ENCODE results near the gene XYLB. TPM values are rescaled to one million over a fixed set of nuclear protein-coding genes. Genes with fewer than 3 reads are reported as not detected.
"Not testable (repeated sequence)": the region's sequence is repeated elsewhere in the genome, so short reads cannot be mapped to it uniquely, and the experiment has no call there.

XYLB gene
- total and polyA plus RNA-seq, 5 donors from 2014 or later, result 0.72 to 5.6 (median 2.1) TPM

- no peaks in the 10 kb centered on the region for H3K36me3 Mint-ChIP-seq
- no peak overlapping the region for H3K4me3 Mint-ChIP-seq
- ATAC-seq (ENCODE audit: low read depth in 2 of 2) (no peak), DNase-seq (no peak)
- Histone ChIP-seq H3K36me3 (ENCODE audit: control insufficient read depth, insufficient read depth, low read length) (no peaks in the 10 kb centered on the region), H3K9me3 (ENCODE audit: control insufficient read depth in 2 of 2, low read length in 2 of 2) (no peaks in the 10 kb centered on the region), H3K4me3 (ENCODE audit: low read depth, low read length) (no peak overlapping the region), H3K27me3 (ENCODE audit: control insufficient read depth, insufficient read depth, low read length) (no peaks in the 10 kb centered on the region), H3K27ac (ENCODE audit: insufficient read depth, low read length, poor library complexity, severe bottlenecking) (no peak overlapping the region), H3K4me1 (ENCODE audit: control insufficient read depth, insufficient read depth, low read length, poor library complexity, severe bottlenecking) (no peaks in the 10 kb centered on the region)
- H3K27me3 Mint-ChIP-seq, result no peaks in the 10 kb centered on the region
- H3K27ac Mint-ChIP-seq, result no peak overlapping the region
- no peaks in the 10 kb centered on the region for H3K4me1 Mint-ChIP-seq
- H3K9me3 Mint-ChIP-seq, result peaks cover 0 to 2% (median 0%) of the 10 kb centered on the region in 7 donors
These were observed 46.1 kb downstream of the XYLB start for GRCh38 chr3:38392604-38393163.

GRCh38 chr3:38396239-38396638, 49.7 kb downstream of the XYLB start:
- Mint-ChIP-seq H3K27ac (peak overlapping the region in 1 of 3 donors; percentile 16), H3K27me3 (no peaks in the 10 kb centered on the region), H3K4me1 (no peaks in the 10 kb centered on the region), H3K36me3 (no peaks in the 10 kb centered on the region), H3K9me3 (peaks cover 0 to 1% (median 0%) of the 10 kb centered on the region in 7 donors), H3K4me3 (no peak overlapping the region)
- H3K9me3 ChIP-seq (ENCODE audit: control insufficient read depth in 2 of 2, low read length in 2 of 2), result no peaks in the 10 kb centered on the region
- H3K27me3 ChIP-seq (ENCODE audit: control insufficient read depth, insufficient read depth, low read length), result no peaks in the 10 kb centered on the region
- no peaks in the 10 kb centered on the region for H3K4me1 ChIP-seq (ENCODE audit: control insufficient read depth, insufficient read depth, low read length, poor library complexity, severe bottlenecking)
- DNase-seq (no peak), ATAC-seq (ENCODE audit: low read depth in 2 of 2) (no peak)
- peaks cover 2% of the 10 kb centered on the region for H3K36me3 ChIP-seq (ENCODE audit: control insufficient read depth, insufficient read depth, low read length)
- no peak overlapping the region for H3K4me3 ChIP-seq (ENCODE audit: low read depth, low read length)
- H3K27ac ChIP-seq (ENCODE audit: insufficient read depth, low read length, poor library complexity, severe bottlenecking), result no peak overlapping the region

DNA sequence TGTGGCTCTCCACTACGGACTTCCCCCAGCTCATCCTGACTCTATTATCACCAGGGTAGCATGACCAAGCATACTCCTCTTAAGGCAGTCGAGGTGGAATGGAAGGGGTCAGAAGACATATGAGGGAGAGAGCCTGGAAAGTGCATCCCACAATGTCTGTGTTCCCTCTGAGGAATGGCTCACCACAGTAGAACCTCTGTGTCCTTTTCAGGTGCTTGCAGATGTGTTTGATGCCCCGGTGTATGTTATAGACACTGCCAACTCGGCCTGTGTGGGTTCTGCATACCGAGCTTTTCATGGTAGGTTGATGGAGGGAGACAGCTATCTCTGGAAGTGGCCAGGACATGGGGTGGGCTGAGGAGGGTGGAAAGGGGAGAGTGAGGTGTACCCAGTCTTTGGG, 50.3 kb downstream of the XYLB start:
- Mint-ChIP-seq H3K36me3 (no peaks in the 10 kb centered on the region), H3K9me3 (peaks cover 0 to 1% (median 0%) of the 10 kb centered on the region in 7 donors), H3K4me1 (no peaks in the 10 kb centered on the region), H3K27me3 (no peaks in the 10 kb centered on the region), H3K4me3 (no peak overlapping the region), H3K27ac (peak overlapping the region in 1 of 3 donors; percentile 6)
- ATAC-seq (ENCODE audit: low read depth in 2 of 2), result no peak
- H3K27ac ChIP-seq (ENCODE audit: insufficient read depth, low read length, poor library complexity, severe bottlenecking), result no peak overlapping the region
- no peak overlapping the region for H3K4me3 ChIP-seq (ENCODE audit: low read depth, low read length)
- H3K9me3 ChIP-seq (ENCODE audit: control insufficient read depth in 2 of 2, low read length in 2 of 2), result no peaks in the 10 kb centered on the region
- H3K4me1 ChIP-seq (ENCODE audit: control insufficient read depth, insufficient read depth, low read length, poor library complexity, severe bottlenecking), result no peaks in the 10 kb centered on the region
- no peak for DNase-seq
- peaks cover 3% of the 10 kb centered on the region for H3K36me3 ChIP-seq (ENCODE audit: control insufficient read depth, insufficient read depth, low read length)
- H3K27me3 ChIP-seq (ENCODE audit: control insufficient read depth, insufficient read depth, low read length), result no peaks in the 10 kb centered on the region

DNA sequence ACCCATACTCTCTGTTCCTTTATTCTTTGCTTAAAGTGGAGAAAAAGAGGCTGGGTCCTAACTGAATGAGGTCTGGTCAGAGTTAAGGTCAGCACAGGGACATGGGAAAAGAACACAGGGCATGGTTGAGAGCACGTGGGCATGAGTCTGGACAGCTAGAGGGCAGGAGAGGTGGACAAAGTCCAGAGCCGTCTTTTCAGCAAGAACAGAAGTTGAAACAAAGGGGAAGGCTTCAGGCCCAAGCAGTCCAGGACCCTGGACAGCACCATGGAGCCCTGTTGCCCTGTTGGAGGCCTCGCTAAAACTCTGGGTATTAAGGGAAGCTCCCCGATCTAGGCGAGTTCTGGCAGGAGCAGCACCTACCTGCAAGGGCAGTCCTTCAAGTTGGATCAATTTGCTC, 50.7 kb downstream of the XYLB start:
- H3K27me3 Mint-ChIP-seq, result no peaks in the 10 kb centered on the region
- no peak for ATAC-seq (ENCODE audit: low read depth in 2 of 2)
- no peaks in the 10 kb centered on the region for H3K9me3 ChIP-seq (ENCODE audit: control insufficient read depth in 2 of 2, low read length in 2 of 2)

GRCh38 chr3:38401246-38401962, 54.8 kb downstream of the XYLB start:
- peaks cover 0 to 1% (median 0%) of the 10 kb centered on the region in 7 donors for H3K9me3 Mint-ChIP-seq
- Histone ChIP-seq H3K27me3 (ENCODE audit: control insufficient read depth, insufficient read depth, low read length) (no peaks in the 10 kb centered on the region), H3K36me3 (ENCODE audit: control insufficient read depth, insufficient read depth, low read length) (peaks cover 7% of the 10 kb centered on the region), H3K4me3 (ENCODE audit: low read depth, low read length) (no peak overlapping the region), H3K9me3 (ENCODE audit: control insufficient read depth in 2 of 2, low read length in 2 of 2) (no peaks in the 10 kb centered on the region), H3K4me1 (ENCODE audit: control insufficient read depth, insufficient read depth, low read length, poor library complexity, severe bottlenecking) (no peaks in the 10 kb centered on the region), H3K27ac (ENCODE audit: insufficient read depth, low read length, poor library complexity, severe bottlenecking) (no peak overlapping the region)
- H3K4me1 Mint-ChIP-seq, result no peaks in the 10 kb centered on the region
- no peak overlapping the region for H3K4me3 Mint-ChIP-seq
- no peak overlapping the region for H3K27ac Mint-ChIP-seq
- H3K27me3 Mint-ChIP-seq, result no peaks in the 10 kb centered on the region
- H3K36me3 Mint-ChIP-seq, result peaks cover 5% of the 10 kb centered on the region
- DNase-seq, result no peak
- ATAC-seq (ENCODE audit: low read depth in 2 of 2), result no peak

More for the DNA sequence above, 50.7 kb downstream of the XYLB start:
- H3K36me3 ChIP-seq (ENCODE audit: control insufficient read depth, insufficient read depth, low read length), result peaks cover 7% of the 10 kb centered on the region
- Mint-ChIP-seq H3K4me3 (no peak overlapping the region), H3K4me1 (no peaks in the 10 kb centered on the region), H3K9me3 (peaks cover 0 to 1% (median 0%) of the 10 kb centered on the region in 7 donors), H3K27ac (peak overlapping the region in 1 of 3 donors; percentile 35), H3K36me3 (no peaks in the 10 kb centered on the region)
- H3K4me3 ChIP-seq (ENCODE audit: low read depth, low read length), result no peak overlapping the region
- DNase-seq, result no peak
- no peak overlapping the region for H3K27ac ChIP-seq (ENCODE audit: insufficient read depth, low read length, poor library complexity, severe bottlenecking)
- no peaks in the 10 kb centered on the region for H3K4me1 ChIP-seq (ENCODE audit: control insufficient read depth, insufficient read depth, low read length, poor library complexity, severe bottlenecking)
- H3K27me3 ChIP-seq (ENCODE audit: control insufficient read depth, insufficient read depth, low read length), result no peaks in the 10 kb centered on the region

- H3K4me1 Mint-ChIP-seq, result no peaks in the 10 kb centered on the region
- H3K9me3 ChIP-seq (ENCODE audit: control insufficient read depth in 2 of 2, low read length in 2 of 2), result no peaks in the 10 kb centered on the region
- H3K27me3 ChIP-seq (ENCODE audit: control insufficient read depth, insufficient read depth, low read length), result no peaks in the 10 kb centered on the region
- ATAC-seq (ENCODE audit: low read depth in 2 of 2) (no peak), DNase-seq (no peak)
- H3K4me1 ChIP-seq (ENCODE audit: control insufficient read depth, insufficient read depth, low read length, poor library complexity, severe bottlenecking), result no peaks in the 10 kb centered on the region
- H3K4me3 Mint-ChIP-seq, result peak overlapping the region in 1 of 4 donors; percentile 28
- peaks cover 7% of the 10 kb centered on the region for H3K36me3 ChIP-seq (ENCODE audit: control insufficient read depth, insufficient read depth, low read length)
- H3K27me3 Mint-ChIP-seq, result no peaks in the 10 kb centered on the region
- peaks cover 5% of the 10 kb centered on the region for H3K36me3 Mint-ChIP-seq
- no peak overlapping the region for H3K4me3 ChIP-seq (ENCODE audit: low read depth, low read length)
- no peak overlapping the region for H3K27ac Mint-ChIP-seq
- H3K9me3 Mint-ChIP-seq, result peaks cover 0 to 1% (median 0%) of the 10 kb centered on the region in 7 donors
- no peak overlapping the region for H3K27ac ChIP-seq (ENCODE audit: insufficient read depth, low read length, poor library complexity, severe bottlenecking)
These were observed 57.7 kb downstream of the XYLB start for GRCh38 chr3:38404286-38404685.

GRCh38 chr3:38411591-38411990, 65.0 kb downstream of the XYLB start:
- Histone ChIP-seq H3K27ac (ENCODE audit: insufficient read depth, low read length, poor library complexity, severe bottlenecking) (no peak overlapping the region), H3K4me1 (ENCODE audit: control insufficient read depth, insufficient read depth, low read length, poor library complexity, severe bottlenecking) (no peaks in the 10 kb centered on the region), H3K4me3 (ENCODE audit: low read depth, low read length) (no peak overlapping the region), H3K27me3 (ENCODE audit: control insufficient read depth, insufficient read depth, low read length) (no peaks in the 10 kb centered on the region), H3K36me3 (ENCODE audit: control insufficient read depth, insufficient read depth, low read length) (no peaks in the 10 kb centered on the region), H3K9me3 (ENCODE audit: control insufficient read depth in 2 of 2, low read length in 2 of 2) (no peaks in the 10 kb centered on the region)
- DNase-seq (no peak), ATAC-seq (ENCODE audit: low read depth in 2 of 2) (no peak)
- peaks cover 0 to 4% (median 0%) of the 10 kb centered on the region in 4 donors for H3K4me1 Mint-ChIP-seq
- no peaks in the 10 kb centered on the region for H3K36me3 Mint-ChIP-seq
- no peak overlapping the region for H3K4me3 Mint-ChIP-seq
- no peaks in the 10 kb centered on the region for H3K27me3 Mint-ChIP-seq
- peaks cover 0 to 2% (median 0%) of the 10 kb centered on the region in 7 donors for H3K9me3 Mint-ChIP-seq
- H3K27ac Mint-ChIP-seq, result no peak overlapping the region

DNA sequence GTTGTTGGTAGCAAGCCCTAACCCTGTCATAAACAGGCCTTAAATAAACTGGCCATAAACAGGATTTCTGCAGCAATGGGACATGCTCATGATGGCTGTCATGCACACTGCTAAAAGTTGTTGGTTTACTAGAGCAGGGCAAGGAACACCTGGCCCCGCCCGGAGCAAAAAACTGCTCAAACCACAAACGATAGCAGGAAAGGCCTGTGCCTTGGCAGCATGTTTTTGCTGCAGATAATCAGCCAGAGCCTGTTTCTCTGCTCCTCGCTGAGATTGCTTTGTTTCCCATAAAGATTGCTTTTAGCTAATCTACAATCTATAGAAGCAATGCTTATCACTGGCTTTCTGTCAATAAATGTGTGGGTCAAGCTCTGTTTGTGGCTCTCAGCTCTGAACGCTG, 74.2 kb downstream of the XYLB start:
- H3K27ac ChIP-seq (ENCODE audit: insufficient read depth, low read length, poor library complexity, severe bottlenecking), result peak overlapping the region; percentile 41
- ATAC-seq (ENCODE audit: low read depth in 2 of 2), result peak in 1 of 2 donors; percentile 34
- Mint-ChIP-seq H3K4me1 (peaks cover 11 to 30% (median 21%) of the 10 kb centered on the region in 4 donors), H3K27ac (peak overlapping the region in 2 of 3 donors; percentile 56 to 84), H3K4me3 (peak overlapping the region in 3 of 4 donors; percentile 5 to 67 (median 12))
- not testable (repeated sequence) for H3K9me3 ChIP-seq (ENCODE audit: control insufficient read depth in 2 of 2, low read length in 2 of 2); H3K27me3 ChIP-seq (ENCODE audit: control insufficient read depth, insufficient read depth, low read length); H3K4me3 ChIP-seq (ENCODE audit: low read depth, low read length); H3K36me3 Mint-ChIP-seq; H3K36me3 ChIP-seq (ENCODE audit: control insufficient read depth, insufficient read depth, low read length); H3K9me3 Mint-ChIP-seq; H3K27me3 Mint-ChIP-seq
- H3K4me1 ChIP-seq (ENCODE audit: control insufficient read depth, insufficient read depth, low read length, poor library complexity, severe bottlenecking), result peaks cover 30% of the 10 kb centered on the region
- peak in 1 of 3 donors; percentile 39 for DNase-seq
